ENCODE measurements around the gene CCDC106. TPM values are rescaled to one million over a fixed set of nuclear protein-coding genes. Genes with fewer than 3 reads are reported as not detected.

The CCDC106 gene
- polyA plus RNA-seq, 3 donors = 6.3 to 23.2 (median 17.8) TPM

GRCh38 chr19:55673889-55674288 lies 25.9 kb downstream of the CCDC106 start:
- H3K27ac ChIP-seq (ENCODE audit: low read depth, low read length) = no peak overlapping the region
- WGBS, 3 donors = 68 to 80% (median 77%) methylated on average over 14 to 15 of the region's 15 CpGs

DNA sequence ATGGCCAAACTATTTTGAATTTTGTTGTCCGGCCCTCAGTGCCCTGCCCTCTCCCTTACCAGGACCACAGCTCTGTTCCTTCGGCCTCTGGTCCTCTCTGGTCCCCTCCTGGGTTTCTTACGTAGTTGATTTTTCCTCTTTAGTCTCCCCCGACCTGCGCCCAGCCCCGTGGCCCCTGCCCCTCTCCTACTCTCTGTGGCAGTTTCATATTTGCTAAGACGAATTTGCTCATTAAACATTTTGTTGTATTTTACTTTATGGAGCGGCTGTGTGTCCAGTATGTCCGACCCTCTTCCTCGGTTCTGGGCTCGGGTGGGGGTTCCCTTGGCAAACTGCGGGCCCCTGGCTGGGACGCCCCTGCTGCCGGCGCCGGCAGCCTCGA lies 26.4 kb downstream of the CCDC106 start:
- H3K27ac ChIP-seq (ENCODE audit: low read depth, low read length) = no peak overlapping the region
- 19 to 35% (median 31%) methylated on average over 17 of the region's 17 CpGs for WGBS, 3 donors

DNA sequence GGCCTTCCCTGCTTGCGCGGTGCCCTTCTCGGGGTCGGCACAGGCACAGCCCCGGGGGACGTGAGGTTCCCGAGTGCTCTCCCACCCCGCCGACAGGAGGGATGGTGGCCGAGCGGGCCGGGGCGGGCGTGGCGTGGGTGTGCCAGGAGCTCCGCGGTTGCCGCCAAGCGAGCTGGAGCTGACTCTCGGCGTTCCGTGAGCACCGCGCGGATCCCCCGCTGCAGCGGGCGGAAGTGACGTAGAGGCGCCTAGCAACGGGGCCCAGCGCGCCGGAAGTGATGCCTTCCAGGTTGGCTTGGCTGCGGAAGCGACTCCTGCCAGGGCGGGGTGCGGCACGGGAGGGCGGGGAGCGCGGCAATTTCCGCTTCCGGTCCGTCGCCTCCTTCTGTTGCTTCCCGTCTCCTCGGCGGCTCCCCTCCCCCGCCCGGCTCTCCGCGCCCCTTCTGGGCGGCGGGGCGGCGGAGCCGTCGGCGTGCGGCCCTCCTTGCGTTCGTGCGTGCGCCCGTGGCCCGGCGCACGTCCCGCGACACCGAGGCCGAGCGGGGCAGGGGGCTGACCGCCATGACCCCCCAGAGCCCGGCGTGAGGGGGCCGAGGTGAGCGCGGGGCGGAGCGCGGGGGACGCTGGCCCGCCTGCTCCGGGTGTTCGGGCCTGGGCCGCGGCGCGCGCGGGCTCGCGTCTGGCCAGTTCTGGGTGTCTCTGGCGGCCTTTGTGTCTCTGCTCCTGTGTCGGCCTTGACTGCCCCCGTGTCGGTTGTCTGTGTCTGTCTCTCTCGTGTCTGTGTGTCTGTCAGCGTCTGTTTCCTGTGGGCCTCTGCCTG lies 27.0 kb downstream of the CCDC106 start, which contains the start of gene EPN1:
Gene EPN1 (plus strand): TSS at position 386 of the 820 bp plus-strand sequence. CDS start 3,402 bp downstream, outside the sequence.
- WGBS, 3 donors = 0 to 1% (median 1%) methylated on average over 79 to 101 of the region's 101 CpGs

DNA sequence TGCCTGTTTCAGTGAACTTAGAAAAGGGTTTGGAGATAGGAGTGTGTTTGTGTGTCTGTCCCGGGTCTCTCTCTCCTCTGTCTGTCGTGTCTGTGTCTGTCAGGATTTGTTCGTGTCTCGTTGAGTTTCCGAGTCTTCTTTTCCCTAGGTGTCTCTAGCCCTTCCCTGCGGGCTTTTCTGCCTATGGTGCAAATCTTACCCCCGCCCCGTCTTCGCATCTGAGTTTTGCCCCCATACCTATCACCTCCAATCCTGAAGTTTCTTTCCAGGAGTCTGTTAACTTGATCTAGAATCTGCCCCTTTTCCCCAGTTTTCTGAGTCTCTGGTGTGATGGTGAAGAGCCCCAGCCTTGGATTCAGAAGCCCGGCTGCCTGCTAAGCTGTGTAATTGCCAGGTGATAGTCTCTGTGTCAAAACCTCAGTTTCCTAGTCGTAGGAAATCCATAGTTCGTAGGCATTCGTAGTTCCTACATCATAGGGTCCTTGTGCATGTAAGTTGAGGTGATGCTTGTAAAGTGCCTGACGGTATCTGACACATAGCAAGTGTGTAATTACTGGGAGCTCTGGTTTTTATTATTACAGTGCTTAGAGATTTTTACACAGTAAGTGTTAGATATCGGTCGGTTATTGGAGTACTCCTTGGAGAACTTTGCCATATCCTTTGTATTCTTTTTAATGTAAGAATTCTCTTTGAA lies 27.8 kb downstream of the CCDC106 start:
- whole genome bisulfite sequencing, 3 donors = 6 to 15% (median 9%) methylated on average over 16 of the region's 16 CpGs
- peak overlapping the region; percentile 28 for H3K27ac ChIP-seq (ENCODE audit: low read depth, low read length)

More for the DNA sequence above, 27.0 kb downstream of the CCDC106 start, which contains the start of gene EPN1:
- peak within 1 kb of the TSS; percentile 28 for H3K27ac ChIP-seq (ENCODE audit: low read depth, low read length)

GRCh38 chr19:55676383-55676782 lies 28.4 kb downstream of the CCDC106 start:
- no peak overlapping the region for H3K27ac ChIP-seq (ENCODE audit: low read depth, low read length)
- 39 to 70% (median 62%) methylated on average over 5 of the region's 5 CpGs for WGBS, 3 donors

DNA sequence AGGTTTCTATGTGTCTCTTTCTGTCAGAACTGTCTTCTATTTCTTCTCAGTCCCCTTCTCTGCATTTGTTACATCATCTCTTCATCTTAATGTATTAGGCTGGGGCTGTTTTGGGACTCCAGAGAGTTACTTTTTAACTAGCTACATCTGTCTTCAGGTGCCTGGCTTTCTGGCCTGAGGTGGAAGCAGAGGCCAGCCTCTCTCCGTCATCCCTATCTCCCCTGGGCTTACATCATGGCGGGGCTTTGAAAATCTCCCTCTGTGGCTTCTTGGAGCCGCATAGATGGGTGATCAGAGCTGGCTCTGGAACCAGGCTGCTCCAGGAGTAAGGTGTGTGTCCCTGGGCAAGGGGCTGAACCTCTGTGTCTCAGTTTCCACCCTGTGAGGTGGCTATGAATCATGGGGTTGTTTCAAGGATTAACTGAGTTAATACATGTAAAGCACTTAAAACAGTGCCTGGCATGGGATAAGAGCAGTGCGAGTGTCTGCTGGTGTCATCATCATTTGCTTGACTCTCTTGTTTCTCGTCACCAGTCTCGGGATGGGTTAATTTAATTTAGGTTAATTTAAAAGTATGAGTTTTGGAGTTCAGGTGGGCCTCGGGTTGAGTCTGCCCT lies 29.0 kb downstream of the CCDC106 start:
- 49 to 75% (median 68%) methylated on average over 7 of the region's 7 CpGs for WGBS, 3 donors
- no peak overlapping the region for H3K27ac ChIP-seq (ENCODE audit: low read depth, low read length)

DNA sequence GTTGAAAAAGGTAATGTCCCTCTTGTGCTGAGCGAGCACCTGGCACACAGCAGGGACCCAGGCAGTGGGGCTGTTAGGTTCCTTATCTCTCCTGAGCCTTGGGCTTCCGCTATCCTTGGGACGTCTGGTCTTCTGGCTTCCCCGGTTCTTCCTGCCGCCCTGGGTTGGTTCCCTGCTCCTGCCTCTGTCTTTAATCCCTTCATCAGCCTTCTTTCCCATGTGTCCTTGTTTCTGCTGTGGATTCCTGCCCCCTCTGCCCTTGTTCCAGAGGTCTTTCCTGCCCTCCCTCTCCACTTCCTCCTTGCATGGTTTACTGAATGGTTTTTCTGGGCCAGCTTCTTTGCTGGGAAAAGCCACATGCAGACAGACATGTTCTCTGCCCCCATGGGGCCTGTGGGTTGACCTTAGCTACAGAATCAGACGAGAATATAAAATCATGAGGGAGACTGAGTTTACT lies 29.6 kb downstream of the CCDC106 start:
- H3K27ac ChIP-seq (ENCODE audit: low read depth, low read length) = no peak overlapping the region
- WGBS, 3 donors = 22 to 58% (median 51%) methylated on average over 6 of the region's 6 CpGs

- 76 to 82% (median 77%) methylated on average over 21 of the region's 21 CpGs for WGBS, 3 donors
- H3K27ac ChIP-seq (ENCODE audit: low read depth, low read length) = no peak overlapping the region
These were observed 30.2 kb downstream of the CCDC106 start for GRCh38 chr19:55678121-55678671.

DNA sequence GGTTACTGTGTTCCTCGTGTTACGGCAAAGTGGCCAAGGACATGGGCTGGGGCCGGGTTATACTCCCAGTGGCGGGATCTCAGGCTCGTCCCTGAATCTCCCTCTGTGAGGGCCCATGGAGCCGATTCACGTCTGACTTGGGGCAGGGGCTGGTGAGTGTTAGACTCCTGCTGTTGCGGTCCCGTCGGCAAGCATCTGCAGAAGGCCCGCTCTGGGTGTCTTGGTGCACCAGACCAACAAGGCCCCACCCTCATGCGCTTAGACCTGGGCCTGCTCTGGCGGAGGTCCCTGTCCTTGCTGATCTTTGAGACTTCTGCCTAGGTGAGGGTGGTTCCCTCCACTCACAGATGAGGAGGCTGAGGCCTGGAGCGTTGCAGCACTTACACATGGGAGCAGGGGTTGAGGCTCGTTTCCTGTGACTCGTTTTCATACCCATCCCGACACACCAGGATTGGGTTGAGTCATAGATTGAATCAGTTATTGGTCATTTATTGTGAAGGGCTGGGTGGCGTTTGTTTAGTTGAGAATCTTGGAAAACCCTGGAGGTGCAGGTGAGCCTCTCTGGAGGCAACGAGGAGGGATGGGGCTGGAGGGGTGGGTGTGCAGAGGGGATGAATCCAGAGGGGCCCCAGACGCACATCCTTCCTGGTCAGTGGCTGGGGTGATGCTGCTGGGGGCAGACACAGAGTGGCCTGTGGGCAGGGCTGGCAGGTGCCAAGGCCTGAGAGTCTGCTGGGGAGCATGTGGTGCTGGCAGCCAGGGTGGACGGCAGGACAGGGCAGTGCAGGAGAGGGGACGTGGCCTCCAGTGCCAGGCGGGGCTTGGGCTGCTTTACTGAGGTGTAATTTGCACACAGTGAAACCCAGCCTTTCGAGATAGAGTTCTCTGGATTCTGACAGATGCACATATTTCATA lies 31.6 kb downstream of the CCDC106 start:
- WGBS, 3 donors = 82 to 88% (median 86%) methylated on average over 24 of the region's 24 CpGs
- no peak overlapping the region for H3K27ac ChIP-seq (ENCODE audit: low read depth, low read length)

GRCh38 chr19:55680339-55681130 lies 32.5 kb downstream of the CCDC106 start:
- H3K27ac ChIP-seq (ENCODE audit: low read depth, low read length) = no peak overlapping the region
- 87 to 90% (median 87%) methylated on average over 20 of the region's 20 CpGs for WGBS, 3 donors

- 84 to 88% (median 84%) methylated on average over 9 of the region's 9 CpGs for WGBS, 3 donors
- H3K27ac ChIP-seq (ENCODE audit: low read depth, low read length) = no peak overlapping the region
These were observed 33.4 kb downstream of the CCDC106 start for GRCh38 chr19:55681131-55682092.

GRCh38 chr19:55683449-55684261 lies 35.6 kb downstream of the CCDC106 start:
- 39 to 91% (median 90%) methylated on average over 22 of the region's 22 CpGs for WGBS, 3 donors
- H3K27ac ChIP-seq (ENCODE audit: low read depth, low read length) = no peak overlapping the region

DNA sequence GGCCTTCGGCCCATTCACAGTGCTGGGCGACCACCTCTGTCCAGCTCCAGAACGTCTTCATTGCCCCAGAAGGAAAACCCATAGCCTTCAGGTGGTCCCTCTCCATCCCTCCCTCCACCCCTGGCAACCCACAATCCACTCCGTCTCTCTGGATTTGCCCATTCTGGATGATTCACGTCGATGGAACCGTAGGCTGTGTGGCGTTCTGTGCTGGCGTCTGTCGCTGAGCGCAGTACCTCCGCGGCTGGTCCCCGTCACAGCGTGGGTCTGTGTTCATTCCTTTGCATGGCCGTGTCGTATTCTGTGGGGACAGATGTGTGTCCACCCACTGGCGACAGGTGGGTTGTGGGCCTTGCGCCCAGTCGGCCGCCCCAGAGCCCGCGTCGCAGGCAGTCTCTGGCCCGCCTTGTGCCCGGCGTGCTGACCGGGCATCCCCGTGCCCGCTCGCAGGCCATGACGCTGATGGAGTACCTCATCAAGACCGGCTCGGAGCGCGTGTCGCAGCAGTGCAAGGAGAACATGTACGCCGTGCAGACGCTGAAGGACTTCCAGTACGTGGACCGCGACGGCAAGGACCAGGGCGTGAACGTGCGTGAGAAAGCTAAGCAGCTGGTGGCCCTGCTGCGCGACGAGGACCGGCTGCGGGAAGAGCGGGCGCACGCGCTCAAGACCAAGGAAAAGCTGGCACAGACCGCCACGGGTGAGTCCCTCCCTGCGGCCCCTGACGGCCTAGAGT lies 37.1 kb downstream of the CCDC106 start:
- WGBS, 3 donors = 95 to 97% (median 96%) methylated on average over 59 to 60 of the region's 60 CpGs
- H3K27ac ChIP-seq (ENCODE audit: low read depth, low read length) = no peak overlapping the region

DNA sequence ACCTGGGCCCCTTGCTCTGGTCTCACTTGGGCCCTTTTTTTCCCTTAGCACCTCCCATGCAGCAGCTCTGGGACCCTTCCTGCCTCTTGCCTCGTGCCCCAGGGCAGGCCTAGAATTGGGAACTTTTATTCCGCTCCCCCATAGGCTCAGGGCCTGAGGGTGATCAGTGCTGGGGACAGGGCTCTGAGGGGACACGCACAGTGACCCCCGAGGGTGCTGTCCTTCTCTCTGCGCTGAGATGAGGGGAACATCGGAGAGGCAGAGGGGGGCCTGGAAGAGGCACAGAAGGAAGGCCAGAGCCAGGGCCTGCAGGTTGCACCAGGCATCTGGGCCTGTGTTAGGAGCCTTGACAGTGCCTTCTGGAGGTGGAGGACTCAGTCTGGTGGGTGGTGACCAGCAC lies 37.8 kb downstream of the CCDC106 start:
- WGBS, 3 donors = 89 to 93% (median 93%) methylated on average over 4 to 6 of the region's 6 CpGs
- no peak overlapping the region for H3K27ac ChIP-seq (ENCODE audit: low read depth, low read length)
